ENCODE data around the gene STRADB.
"Not testable (repeated sequence)": the region's sequence is repeated elsewhere in the genome, so short reads cannot be mapped to it uniquely, and the experiment has no call there.

Gene STRADB, protein sequence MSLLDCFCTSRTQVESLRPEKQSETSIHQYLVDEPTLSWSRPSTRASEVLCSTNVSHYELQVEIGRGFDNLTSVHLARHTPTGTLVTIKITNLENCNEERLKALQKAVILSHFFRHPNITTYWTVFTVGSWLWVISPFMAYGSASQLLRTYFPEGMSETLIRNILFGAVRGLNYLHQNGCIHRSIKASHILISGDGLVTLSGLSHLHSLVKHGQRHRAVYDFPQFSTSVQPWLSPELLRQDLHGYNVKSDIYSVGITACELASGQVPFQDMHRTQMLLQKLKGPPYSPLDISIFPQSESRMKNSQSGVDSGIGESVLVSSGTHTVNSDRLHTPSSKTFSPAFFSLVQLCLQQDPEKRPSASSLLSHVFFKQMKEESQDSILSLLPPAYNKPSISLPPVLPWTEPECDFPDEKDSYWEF

DNA sequence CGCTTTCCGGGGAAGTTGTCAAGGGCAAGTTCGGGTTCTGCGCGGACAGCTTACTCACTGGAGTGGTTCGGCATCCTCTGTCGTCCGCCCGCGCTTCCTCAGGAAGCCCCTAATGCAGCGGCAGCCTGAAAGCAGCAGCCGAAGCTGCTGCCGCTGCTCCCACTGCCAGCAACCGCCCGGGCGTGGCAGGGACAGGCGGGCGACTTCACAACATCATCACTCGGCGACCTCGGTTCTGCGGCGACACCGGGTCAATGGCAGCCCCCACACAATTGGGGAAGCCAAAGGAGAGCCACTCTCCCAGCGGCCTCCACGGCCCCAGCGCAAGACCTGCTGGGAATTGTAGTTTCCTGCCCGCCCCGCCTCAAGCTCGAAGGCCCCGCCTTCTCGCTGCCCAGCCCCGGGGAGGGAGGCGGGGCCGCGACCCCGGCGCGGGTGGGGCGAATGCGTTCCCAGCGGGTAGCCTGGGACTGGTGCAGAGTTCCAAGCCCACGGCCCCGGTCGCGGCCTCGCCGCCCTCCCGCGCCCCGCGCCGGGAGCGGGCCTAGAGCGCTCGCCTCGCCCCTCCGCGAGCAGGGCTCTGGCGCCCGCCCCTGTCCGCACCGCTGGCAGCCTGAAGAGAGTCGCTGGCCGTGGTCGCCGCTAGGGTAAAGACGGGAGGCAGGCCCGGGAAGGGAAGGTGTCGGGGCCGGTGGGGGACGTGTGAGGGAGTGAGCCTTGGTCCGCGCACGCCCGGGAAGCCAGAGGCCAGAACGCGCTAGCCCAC is at the start of gene STRADB, which contains the start of gene TRAK2:
TSS of gene STRADB (plus strand) at position 449 of the 766 bp plus-strand sequence. CDS start 3,101 bp downstream, outside the sequence.
TSS of gene TRAK2 (minus strand) at position 167 of the 766 bp plus-strand sequence. CDS start 30,951 bp downstream, outside the sequence.
- DNase-seq, result peak; percentile 73 to 98 (median 96)

DNA sequence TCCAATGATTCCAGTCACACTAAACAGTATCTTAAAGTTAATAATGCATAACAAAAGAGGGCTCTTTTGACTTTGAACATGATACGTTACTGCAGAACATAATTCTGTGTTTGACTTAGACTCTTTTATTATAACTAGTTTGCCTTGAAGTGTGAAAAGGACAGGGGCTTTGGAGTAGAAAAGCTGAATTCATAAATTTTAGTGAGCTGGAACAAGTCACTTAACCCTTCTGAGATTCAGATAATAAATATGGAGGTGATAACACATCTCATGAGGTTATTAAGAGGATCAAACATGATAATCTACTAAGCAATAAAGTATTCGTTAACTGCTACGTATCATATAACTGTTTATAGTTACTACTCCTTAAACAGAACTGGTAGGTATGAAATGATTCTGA is 49.7 kb upstream of the STRADB start:
- no peak for DNase-seq

DNA sequence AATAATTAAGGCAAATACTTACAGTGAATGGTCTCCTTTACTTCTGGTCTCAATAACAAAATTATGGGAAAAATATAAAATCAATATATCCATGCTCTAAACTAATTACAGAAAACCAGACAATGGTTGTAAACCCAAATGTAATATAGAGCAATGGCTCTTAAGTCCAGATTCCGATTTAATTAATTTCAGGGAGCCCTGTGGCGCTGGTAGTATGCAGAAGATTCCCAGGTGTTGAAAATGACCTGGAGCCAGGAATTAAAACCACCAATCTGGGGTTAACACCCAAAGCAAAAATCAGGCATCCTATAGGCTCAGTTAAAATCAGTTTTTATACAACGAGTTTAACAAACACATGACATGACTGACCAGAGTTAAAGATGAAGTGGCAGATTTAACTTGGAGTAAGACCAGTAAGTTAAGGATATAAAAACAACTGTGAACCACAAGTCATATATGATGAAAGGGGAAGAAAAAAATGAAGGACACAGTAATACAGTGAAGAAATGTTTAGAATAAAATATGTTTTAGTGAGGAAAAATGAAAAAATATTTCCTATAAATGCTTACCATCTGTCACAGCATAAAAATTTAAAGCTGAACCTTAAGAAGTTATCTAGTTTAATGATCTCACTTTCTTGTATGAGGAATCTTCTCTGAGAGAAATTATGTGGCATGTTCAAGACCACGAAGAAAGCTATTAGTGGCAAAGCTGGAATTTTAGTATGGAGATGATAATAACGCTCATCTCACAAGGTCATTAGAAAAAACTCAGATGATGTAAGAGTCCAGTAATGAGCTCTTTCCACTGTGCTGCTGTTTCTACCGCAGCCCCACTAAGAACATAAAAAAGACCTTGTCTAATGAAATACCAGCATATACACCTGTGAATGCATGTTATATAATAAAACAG is 48.6 kb upstream of the STRADB start:
- no peak for DNase-seq

DNA sequence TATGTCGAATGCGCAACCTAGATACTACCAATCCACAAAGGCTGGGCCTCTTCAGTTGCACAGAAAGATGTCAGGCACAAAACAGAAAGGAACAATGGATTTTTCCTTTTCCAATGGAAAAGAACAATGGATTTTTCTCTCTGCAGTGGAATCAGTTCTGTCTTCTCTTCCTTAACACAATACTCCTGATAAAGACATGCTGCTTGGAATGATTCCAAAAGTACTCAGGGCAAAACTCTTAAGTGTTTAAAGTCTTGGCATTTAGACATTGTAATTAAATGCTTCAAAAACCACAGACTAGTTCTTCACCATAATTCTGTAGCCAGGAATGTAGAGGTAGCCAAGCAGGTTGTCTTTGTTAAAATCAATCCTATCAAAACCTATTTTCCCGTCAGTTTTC is 47.7 kb upstream of the STRADB start:
- DNase-seq, result no peak

DNA sequence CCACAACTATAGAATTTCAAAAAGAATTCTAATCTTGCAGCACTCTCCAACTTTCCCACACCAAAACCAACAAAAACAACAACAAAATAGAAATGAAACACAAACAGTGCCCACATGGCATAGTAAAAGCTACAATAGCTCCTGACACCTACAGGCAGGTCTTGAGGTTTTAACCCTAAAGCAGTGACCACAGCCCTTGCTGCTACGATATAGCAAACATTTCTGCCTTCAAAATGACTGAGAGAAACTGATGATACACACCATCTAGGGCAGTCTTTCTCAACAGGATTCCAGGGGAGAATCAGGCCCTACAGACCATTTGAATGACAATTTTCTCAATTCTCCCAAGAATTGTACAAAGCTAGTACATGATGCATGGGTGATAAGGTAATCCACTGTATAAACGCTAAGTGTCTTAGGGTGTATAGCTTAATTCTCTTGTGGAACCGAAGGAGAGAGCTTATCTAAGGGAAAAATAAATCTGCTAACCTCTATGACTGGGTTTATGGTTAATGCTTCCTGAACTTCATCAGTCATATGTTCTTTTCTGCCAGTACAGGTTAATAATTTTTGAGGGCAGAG is 46.8 kb upstream of the STRADB start:
- no peak for DNase-seq

DNA sequence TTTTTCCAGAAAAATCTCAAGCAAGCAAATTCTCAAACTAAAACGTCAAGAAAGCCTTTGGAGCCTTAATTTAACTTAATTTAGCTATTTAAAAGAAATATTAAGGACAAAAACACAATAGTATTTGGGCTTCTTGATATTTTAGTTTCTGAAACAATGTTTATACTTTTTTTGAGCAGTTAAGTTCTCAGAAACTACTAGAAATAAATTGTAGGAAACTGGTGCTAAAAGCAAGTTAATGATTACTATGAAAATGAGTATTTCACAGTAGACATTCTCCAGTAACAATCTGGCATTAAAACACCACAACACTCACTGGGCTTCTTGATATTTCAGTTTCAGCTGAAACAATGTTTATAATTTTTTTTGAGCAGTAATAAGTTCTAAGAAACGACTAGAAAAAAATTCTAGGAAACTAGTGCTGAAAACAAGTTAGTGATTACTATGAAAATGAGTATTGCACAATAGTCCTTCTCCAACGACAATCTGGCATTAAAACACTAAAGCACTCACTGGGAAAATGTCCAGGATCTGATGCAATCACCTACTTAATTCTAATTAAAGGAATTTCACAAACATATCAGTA is 45.4 kb upstream of the STRADB start:
- DNase-seq, result no peak

DNA sequence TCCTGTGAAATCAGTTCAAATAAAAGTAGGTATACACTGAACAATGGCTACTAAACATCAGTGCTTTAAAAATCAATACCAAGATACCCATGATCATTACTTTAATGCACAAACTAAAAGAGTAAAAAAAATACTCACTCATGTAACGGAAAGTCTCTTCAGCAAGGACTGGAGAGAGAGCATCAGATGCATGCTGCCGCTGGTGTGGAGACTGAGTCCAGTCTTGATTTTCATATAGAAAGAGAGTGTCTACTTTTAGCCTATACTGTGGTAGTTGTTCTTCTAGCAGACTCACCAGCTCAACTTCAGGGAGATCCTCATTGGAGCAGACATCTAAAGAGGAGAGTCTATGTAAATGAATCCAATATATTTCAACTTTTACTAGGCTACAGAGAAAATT is 44.3 kb upstream of the STRADB start:
- no peak for DNase-seq

DNA sequence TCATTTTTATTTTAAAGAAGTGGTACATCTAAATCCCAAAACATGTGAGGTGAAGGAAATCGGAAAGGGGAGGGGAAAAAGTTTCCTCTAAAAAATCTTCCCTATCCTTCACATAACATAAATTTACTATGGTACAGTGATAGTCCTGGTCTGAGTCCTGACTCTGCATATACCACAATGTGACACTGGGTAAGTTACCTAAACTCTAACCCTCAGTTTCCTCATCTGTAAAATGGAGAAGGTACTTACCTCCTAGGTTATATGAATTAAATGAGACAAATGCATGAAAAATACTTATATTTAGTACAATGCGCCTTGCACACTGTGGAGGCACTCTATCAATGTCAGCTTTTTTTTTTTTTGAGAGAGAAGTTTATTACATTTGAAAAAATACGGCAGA is 42.6 kb upstream of the STRADB start:
- no peak for DNase-seq

DNA sequence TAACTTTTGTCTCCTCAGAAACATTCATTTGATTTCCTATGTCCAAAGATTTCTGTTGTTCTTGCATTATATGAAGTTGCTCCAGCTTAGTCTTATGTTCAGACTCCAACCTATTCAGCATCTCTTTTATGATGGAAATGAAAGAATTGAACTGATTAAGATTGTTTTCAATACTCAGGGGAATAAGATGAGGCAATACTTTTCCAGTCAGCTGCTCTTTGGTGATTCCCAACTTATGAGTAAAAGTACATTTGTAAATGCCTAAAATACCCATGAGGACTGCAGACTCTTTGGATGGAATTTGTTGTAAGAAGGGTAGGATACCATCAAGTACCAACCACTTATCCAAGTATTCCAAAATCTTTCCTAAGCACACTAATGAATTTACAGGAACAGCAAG is 40.1 kb upstream of the STRADB start:
- no peak for DNase-seq

DNA sequence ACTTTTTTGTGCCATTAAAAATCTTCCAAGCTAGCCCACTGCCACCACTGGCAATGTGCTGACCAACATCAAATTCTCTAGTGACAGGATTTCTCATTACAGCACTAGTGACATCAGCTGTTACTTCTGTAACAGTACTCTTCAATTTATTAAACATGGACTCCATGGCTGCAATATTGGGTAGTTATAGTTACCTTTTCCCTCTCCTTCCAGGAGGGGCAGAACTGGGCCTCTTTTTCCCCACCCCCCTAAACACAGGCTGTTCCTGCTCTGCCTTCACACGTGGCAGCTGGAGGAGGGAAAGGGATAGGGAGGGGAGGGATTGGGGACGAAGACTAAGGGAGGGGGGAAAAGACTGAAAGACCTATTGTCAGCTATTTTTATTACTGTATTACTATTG is 38.4 kb upstream of the STRADB start:
- DNase-seq, result no peak

DNA sequence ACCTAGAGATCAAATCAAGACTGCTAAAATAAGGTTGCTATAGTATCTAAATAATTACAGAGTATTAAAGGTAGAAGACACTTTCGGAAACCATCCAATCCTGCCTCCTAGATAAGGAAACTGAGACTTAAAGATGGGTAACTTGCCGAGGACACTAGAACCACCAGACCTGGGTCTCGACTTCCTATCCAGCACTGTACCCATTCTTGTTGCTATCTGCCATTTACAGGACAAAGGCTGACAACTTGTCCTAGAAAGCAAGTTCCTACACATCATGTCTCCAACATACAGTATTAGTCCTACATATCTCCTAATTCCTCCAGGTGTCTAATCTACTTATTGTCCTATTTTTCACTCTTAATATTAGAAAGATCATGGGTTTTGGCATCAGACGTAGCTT is 38.0 kb upstream of the STRADB start:
- no peak for DNase-seq

DNA sequence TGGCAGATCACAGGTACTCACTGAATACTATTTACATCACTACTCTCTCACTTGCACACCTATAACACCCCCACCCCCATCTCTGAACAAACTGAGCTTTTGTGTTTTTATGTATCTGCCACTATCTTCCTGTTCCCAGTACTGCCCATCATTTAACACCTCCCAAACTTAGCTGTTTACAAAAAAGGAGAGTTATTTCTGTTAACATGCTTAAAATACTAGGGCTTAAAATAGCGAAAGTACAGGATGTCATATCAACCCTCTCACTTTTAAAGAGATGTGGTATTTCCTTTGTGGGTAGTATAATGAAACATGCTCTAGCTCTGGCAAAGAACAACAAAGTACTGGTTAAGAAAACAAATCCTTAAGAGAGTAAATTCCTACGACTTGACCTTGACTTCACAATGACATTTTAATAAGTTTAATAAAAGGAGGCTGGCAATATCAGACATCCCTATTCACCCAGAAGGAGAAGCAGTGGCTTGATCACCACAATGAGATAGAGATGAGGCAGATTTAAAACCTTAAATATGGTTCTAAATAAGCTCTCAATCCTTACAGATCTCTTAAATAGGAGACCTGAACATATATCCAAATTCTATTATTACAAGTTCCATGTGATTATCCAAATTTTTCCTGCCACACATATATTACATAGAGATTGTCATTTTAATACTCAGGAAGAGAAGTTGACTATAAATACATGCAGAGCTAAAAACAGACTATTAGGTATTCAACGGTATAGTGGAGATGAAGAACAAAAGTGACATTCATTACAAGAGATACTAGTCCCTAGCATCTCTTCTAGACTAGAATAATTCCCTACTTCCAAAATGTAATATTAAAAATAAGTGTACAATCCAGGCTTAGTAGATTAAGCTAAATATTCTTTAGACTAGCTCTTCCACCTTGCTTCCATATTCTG is 37.2 kb upstream of the STRADB start:
- DNase-seq, result no peak

DNA sequence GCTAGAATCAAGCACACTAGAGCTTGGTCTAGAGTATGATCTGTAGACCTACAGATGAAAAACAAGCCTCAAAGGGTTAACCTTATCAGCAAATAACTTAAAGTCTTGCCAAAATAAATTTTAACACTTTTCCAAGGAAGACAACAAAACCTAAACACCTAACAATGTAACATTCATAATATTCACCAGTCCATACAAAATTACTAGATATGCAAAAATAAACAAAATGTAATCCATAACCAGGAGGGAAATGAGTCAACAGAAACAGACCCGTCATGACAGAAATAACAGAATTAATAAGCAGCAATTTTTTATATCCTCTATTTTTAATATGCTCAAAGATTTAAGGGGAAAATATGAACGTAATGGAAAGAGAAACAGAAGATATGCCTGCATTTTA is 36.4 kb upstream of the STRADB start:
- DNase-seq, result no peak

DNA sequence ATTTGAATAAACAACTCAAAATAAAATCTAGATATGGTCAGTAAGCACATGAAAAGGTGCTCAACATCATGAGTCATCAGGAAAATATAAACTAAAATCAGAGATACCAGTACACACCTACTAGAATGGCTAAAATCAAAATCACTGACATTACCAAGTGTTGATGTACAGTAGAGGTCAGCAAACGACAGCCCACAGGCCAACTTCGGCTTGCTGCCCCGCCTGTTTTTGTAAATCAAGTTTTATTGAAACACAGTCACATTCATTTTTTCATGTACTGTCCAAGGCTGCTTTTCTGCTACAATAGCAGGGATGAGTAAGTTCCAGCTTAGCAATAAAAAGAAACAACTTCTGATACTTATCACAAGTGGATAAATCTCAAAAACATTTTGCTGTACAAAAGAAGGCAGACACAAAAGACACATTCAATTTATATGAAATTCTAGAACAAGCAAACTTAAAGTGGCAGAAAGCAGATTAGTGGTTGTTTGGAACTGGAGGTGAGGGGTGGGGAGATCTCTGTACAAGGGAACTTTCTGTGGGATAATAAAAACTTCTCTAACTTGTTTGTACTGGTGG is 32.4 kb upstream of the STRADB start:
- DNase-seq, result no peak

DNA sequence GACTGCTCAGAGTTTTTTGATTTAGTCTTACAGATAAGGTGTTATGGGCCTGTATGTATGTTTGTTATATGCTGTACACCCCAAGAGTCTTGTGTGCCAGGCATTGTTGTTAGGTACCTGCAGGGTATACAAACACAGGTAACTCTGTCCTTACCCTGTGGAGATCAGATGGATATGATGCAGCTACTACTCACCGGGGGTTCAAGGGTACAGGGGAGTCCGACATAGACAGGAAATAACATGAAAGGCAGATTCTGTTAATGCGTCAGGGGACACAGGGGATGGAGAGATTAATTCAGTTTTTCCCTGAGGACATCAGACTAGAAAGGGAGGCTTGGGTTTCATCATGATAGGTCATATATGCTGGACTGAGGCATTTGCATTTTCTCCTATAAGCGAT is 31.6 kb upstream of the STRADB start:
- no peak for DNase-seq

DNA sequence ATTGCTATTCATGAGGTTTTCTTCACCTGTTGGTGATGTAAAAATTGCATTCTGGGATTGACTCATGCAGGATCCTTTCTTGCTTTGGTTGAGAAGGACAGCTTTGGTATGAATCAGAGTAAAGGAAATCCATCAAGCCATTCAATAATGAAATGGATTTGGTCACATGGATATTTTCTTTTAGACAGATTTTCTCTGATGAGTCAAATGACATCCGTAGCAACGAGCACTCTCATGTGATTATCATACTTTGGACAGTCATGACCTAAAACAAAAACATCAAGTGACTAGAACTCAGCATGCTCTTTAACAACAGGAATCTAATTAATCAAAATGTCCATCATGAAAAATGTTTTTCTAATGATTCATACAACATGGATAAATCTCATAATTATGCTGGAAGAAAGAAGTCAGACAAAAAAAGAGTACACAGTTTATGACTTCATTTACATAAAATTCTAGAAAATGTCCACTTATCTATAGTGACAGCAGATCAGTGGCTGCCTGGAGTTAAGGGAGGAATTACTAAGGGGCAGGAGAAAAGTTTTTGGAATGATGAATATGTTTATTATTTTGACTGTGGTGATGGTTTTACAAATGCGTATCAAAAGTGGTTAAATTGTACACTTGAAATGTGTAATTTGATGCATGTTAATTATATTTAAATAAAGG is 31.0 kb upstream of the STRADB start:
- DNase-seq, result no peak

DNA sequence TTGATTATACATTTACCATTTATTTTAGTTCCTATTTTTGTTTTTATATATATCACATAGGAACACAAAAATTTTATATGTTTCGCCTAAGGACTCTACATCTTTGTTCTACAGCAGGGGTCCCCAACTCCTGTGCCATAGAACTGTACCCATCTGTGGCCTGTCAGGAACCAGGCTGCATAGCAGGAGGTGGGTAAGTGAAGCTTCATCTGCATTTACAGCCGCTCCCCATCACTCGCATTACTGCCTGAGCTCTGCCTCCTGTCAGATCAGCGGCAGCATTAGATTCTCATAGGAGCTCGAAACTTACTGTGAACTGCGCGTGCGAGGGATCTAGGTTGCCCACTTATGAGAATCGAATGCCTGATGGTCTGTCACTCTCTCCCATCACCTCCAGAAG is 25.6 kb upstream of the STRADB start:
- DNase-seq, result no peak

DNA sequence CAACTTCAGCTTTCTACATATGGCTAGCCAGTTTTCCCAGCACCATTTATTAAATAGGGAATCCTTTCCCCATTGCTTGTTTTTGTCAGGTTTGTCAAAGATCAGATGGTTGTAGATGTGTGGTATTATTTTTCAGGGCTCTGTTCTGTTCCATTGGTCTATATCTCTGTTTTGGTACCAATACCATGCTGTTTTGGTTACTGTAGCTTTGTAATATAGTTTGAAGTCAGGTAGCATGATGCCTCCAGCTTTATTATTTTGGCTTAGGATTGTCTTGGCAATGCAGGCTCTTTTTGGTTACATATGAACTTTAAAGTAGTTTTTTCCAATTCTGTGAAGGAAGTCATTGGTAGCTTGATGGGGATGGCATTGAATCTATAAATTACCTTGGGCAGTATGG is 23.2 kb upstream of the STRADB start:
- DNase-seq, result not testable (repeated sequence)

DNA sequence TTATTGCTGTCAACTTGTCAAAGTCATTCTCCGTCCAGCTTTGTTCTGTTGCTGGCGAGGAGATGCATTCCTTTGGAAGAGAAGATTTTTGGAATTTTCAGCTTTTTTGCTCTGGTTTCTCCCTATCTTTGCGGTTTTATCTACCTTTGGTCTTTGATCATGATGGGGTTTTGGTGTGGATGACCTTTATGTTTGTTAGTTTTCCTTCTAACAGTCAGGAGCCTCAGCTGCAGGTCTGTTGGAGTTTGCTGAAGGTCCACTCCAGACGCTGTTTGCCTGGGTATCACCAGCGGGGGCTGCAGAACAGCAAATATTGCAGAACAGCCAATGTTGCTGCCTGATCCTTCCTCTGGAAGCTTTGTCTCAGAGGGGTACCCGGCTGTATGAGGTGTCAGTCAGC is 21.7 kb upstream of the STRADB start:
- not testable (repeated sequence) for DNase-seq
